Natural killer cell (primary cell): ENCODE results near the gene TMEM222. TPM values are rescaled to one million over a fixed set of nuclear protein-coding genes. Genes with fewer than 3 reads are reported as not detected.
"Not testable (repeated sequence)": the region's sequence is repeated elsewhere in the genome, so short reads cannot be mapped to it uniquely, and the experiment has no call there.

Experiments
- ATAC-seq, 3 donors: fragments of 150-1000 bp in 2 of 3; fragments of 200-7000 bp in 1 of 3; cut with Tn5 transposase; 1 replicate in 1 of 3; 2 replicates in 2 of 3; pipeline ENCODE4 v1.10.0; 2021; ENCODE audit warnings: mild to moderate bottlenecking in 2 of 3, moderate library complexity in 2 of 3
- DNase-seq, 2 donors: peaks; one replicate each; pipeline versions ENCODE4 v3.0.0 to v3.0.0-alpha.2; 2013 to 2021; ENCODE audit warnings: mixed read lengths in 1 of 2
- H3K27ac ChIP-seq: one replicate; pipeline ENCODE4 v1.5.1; 2013; ENCODE audit warnings: mild to moderate bottlenecking, low read length
- H3K27me3 ChIP-seq: one replicate; pipeline ENCODE4 v1.6.1; 2013; ENCODE audit warnings: low read length; ENCODE audit not compliant: control insufficient read depth, insufficient read depth
- H3K36me3 ChIP-seq: one replicate; pipeline ENCODE4 v1.6.1; 2013; ENCODE audit warnings: low read length; ENCODE audit not compliant: control insufficient read depth, insufficient read depth
- H3K4me1 ChIP-seq: one replicate; pipeline ENCODE4 v1.6.1; 2013; ENCODE audit warnings: low read length; ENCODE audit not compliant: control insufficient read depth, insufficient read depth
- H3K4me3 ChIP-seq: one replicate; pipeline ENCODE4 v1.5.1; 2013; ENCODE audit warnings: low read length
- H3K9me3 ChIP-seq: one replicate; pipeline ENCODE4 v1.6.1; 2013; ENCODE audit warnings: low read length; ENCODE audit not compliant: control insufficient read depth, insufficient read depth
- H3K27ac Mint-ChIP-seq, 2 donors: one replicate each; pipeline ENCODE4 v1.8.0; 2022; ENCODE audit warnings: mild to moderate bottlenecking in 2 of 2, mixed read lengths in 2 of 2, moderate library complexity in 1 of 2
- H3K27me3 Mint-ChIP-seq, 2 donors: one replicate each; pipeline ENCODE4 v1.8.0; 2022; ENCODE audit warnings: low read depth in 2 of 2, mixed read lengths in 2 of 2
- H3K36me3 Mint-ChIP-seq: one replicate; pipeline ENCODE4 v1.8.0; 2022; ENCODE audit warnings: mixed read lengths
- H3K4me1 Mint-ChIP-seq, 2 donors: one replicate each; pipeline ENCODE4 v1.8.0; 2022; ENCODE audit warnings: mixed read lengths in 2 of 2
- H3K4me3 Mint-ChIP-seq: one replicate; pipeline ENCODE4 v1.8.0; 2022; ENCODE audit warnings: mild to moderate bottlenecking, moderate library complexity, mixed read lengths
- H3K9me3 Mint-ChIP-seq, 2 donors: one replicate each; pipeline ENCODE4 v1.8.0; 2022; ENCODE audit warnings: mixed read lengths in 2 of 2
- WGBS: methylation state at CpG from one replicate; pipeline ENCODE4 v1.1.7; 2013; ENCODE audit warnings: missing lambda C conversion rate; ENCODE audit not compliant: insufficient coverage; 5-methylcytosine and 5-hydroxymethylcytosine counted together
- intact Hi-C: fragments of 100-400 bp; cut with micrococcal nuclease; formaldehyde crosslinking; loops from one replicate; pipeline ENCODE4 v1.14.2; 2022
- total RNA-seq, 4 donors: library from RNA; stranded (reverse); fragments of 120-200 nt in 1 of 4; gene quantifications; one replicate each; pipeline versions ENCODE4 v1.2.3 to v1.2.4, GENCODE V29; 2013 to 2022
- TF ChIP-seq, protein P1 (sequence below): fragments of 200-600 bp; IDR thresholded peaks from one replicate; pipeline ENCODE4 v1.8.0; 2022; ENCODE audit warnings: antibody characterized with exemption

TMEM222 gene
- total RNA-seq, 3 donors from 2014 or later (not counting 1 experiment from before 2014, with no cell fraction given) = 34.9 to 41.2 (median 37.3) TPM

GRCh38 chr1:27284425-27285273, 37.3 kb upstream of the TMEM222 start:
- no peak overlapping the region for H3K4me3 Mint-ChIP-seq
- peaks cover 36% of the 10 kb centered on the region for H3K36me3 ChIP-seq
- H3K27me3 Mint-ChIP-seq = no peaks in the 10 kb centered on the region
- no peaks in the 10 kb centered on the region for H3K4me1 ChIP-seq
- H3K27ac Mint-ChIP-seq = peak overlapping the region in 1 of 2 donors; percentile 18
- H3K27me3 ChIP-seq = no peaks in the 10 kb centered on the region
- intact Hi-C loops = loop anchor here (1.0 to 2.0 kb wide), 3 partner anchors 86 to 240 kb away; no protein-coding TSS in a partner anchor
- ATAC-seq (peak; percentile 93 to 99 (median 97)), DNase-seq (peak; percentile 80 to 93)
- WGBS = 63% methylated on average over 7 of the region's 11 CpGs
- TF ChIP-seq, protein P1, sequence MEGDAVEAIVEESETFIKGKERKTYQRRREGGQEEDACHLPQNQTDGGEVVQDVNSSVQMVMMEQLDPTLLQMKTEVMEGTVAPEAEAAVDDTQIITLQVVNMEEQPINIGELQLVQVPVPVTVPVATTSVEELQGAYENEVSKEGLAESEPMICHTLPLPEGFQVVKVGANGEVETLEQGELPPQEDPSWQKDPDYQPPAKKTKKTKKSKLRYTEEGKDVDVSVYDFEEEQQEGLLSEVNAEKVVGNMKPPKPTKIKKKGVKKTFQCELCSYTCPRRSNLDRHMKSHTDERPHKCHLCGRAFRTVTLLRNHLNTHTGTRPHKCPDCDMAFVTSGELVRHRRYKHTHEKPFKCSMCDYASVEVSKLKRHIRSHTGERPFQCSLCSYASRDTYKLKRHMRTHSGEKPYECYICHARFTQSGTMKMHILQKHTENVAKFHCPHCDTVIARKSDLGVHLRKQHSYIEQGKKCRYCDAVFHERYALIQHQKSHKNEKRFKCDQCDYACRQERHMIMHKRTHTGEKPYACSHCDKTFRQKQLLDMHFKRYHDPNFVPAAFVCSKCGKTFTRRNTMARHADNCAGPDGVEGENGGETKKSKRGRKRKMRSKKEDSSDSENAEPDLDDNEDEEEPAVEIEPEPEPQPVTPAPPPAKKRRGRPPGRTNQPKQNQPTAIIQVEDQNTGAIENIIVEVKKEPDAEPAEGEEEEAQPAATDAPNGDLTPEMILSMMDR = peak; percentile 85
- no peaks in the 10 kb centered on the region for H3K9me3 ChIP-seq
- H3K27ac ChIP-seq = no peak overlapping the region
- peaks cover 0 to 4% of the 10 kb centered on the region in 2 donors for H3K4me1 Mint-ChIP-seq
- H3K4me3 ChIP-seq = no peak overlapping the region
- no peaks in the 10 kb centered on the region for H3K9me3 Mint-ChIP-seq
- H3K36me3 Mint-ChIP-seq = no peaks in the 10 kb centered on the region

DNA sequence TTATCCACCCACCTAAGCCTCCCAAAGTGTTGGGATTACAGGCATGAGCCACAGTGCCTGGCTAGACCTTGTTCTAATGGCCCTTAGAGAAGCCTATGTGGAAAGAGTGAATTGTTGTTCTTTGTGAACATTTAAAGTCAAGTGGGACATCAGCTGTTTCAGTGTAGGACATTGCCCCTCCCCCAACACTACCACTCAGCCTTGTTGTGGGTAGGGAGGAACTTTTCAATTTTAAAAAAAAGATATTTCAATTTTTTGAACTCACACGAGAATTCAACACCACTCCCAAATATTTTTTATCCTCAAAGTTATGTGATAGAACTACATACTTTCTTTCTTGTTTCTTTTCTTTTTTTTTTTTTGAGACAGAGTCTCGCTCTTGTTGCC, 36.7 kb upstream of the TMEM222 start:
- H3K4me3 ChIP-seq = no peak overlapping the region
- intact Hi-C loops = loop anchor here (2.0 kb wide), 1 partner anchor 240 kb away; no protein-coding TSS in a partner anchor
- no peaks in the 10 kb centered on the region for H3K27me3 Mint-ChIP-seq
- DNase-seq = no peak
- H3K4me1 Mint-ChIP-seq = peaks cover 0 to 4% of the 10 kb centered on the region in 2 donors
- no peak overlapping the region for H3K4me3 Mint-ChIP-seq
- H3K27me3 ChIP-seq = no peaks in the 10 kb centered on the region
- TF ChIP-seq, protein P1 = no peak
- no peaks in the 10 kb centered on the region for H3K9me3 ChIP-seq
- no peak for ATAC-seq
- H3K36me3 ChIP-seq = peaks cover 40% of the 10 kb centered on the region
- H3K27ac ChIP-seq = no peak overlapping the region
- H3K9me3 Mint-ChIP-seq = no peaks in the 10 kb centered on the region
- no peaks in the 10 kb centered on the region for H3K4me1 ChIP-seq
- 76% methylated on average over 2 of the region's 2 CpGs for WGBS
- H3K27ac Mint-ChIP-seq = no peak overlapping the region
- H3K36me3 Mint-ChIP-seq = no peaks in the 10 kb centered on the region

DNA sequence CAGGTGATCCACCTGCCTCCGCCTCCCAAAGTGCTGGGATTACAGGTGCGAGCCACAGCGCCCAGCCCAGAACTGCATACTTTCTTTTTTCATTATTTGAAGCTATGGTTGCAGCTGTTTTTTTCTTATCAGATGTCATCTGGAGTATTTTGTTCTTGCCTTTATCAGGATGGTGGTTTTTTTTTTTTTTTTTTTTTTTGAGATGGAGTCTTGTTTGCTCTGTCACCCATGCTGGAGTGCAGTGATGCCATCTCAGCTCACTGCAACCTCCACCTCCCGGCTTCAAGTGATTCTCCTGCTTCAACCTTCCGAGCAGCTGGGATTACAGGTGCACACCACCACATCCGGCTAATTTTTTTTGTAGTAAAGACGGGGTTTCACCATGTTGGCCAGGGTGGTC, 36.1 kb upstream of the TMEM222 start:
- H3K9me3 ChIP-seq, H3K27ac ChIP-seq, ATAC-seq, H3K4me3 Mint-ChIP-seq, DNase-seq, H3K4me1 Mint-ChIP-seq, H3K27me3 ChIP-seq, H3K4me3 ChIP-seq, H3K9me3 Mint-ChIP-seq, H3K27ac Mint-ChIP-seq, H3K4me1 ChIP-seq, H3K27me3 Mint-ChIP-seq, H3K36me3 Mint-ChIP-seq: not testable (repeated sequence)
- intact Hi-C loops = loop anchor here (2.0 kb wide), 1 partner anchor 241 kb away; no protein-coding TSS in a partner anchor
- peaks cover 46% of the 10 kb centered on the region for H3K36me3 ChIP-seq
- WGBS = 98% methylated on average over 7 of the region's 7 CpGs

- intact Hi-C loops, DNase-seq, H3K4me3 Mint-ChIP-seq, H3K9me3 ChIP-seq, H3K27me3 Mint-ChIP-seq, ATAC-seq, H3K36me3 Mint-ChIP-seq, H3K27ac Mint-ChIP-seq, H3K4me1 Mint-ChIP-seq, H3K27ac ChIP-seq, H3K9me3 Mint-ChIP-seq, H3K4me1 ChIP-seq, H3K27me3 ChIP-seq, H3K4me3 ChIP-seq: not testable (repeated sequence)
- H3K36me3 ChIP-seq = peaks cover 55% of the 10 kb centered on the region
- 96% methylated on average over 21 of the region's 29 CpGs for WGBS
Measured at GRCh38 chr1:27289125-27289524, 32.8 kb upstream of the TMEM222 start.
